Large intestine (tissue), 3 donors: Measurements from ENCODE around the gene GP9. TPM values are rescaled to one million over a fixed set of nuclear protein-coding genes. Genes with fewer than 3 reads are reported as not detected.

Experiments used
- DNase-seq, 2 donors: peaks; one replicate each; pipeline versions ENCODE4 v3.0.0 to v3.0.0-alpha.2; 2013
- H3K27ac ChIP-seq: one replicate; pipeline ENCODE4 v1.5.1; 2013; ENCODE audit warnings: low read length
- H3K27me3 ChIP-seq: 2 replicates; pipeline ENCODE4 v1.6.1; 2013; ENCODE audit warnings: low read length; ENCODE audit not compliant: control insufficient read depth, insufficient read depth
- H3K36me3 ChIP-seq: 2 replicates; pipeline ENCODE4 v1.6.1; 2013; ENCODE audit warnings: low read length; ENCODE audit not compliant: control insufficient read depth, insufficient read depth
- H3K4me1 ChIP-seq: one replicate; pipeline ENCODE4 v1.6.1; 2013; ENCODE audit warnings: low read length; ENCODE audit not compliant: control insufficient read depth, insufficient read depth
- H3K4me3 ChIP-seq: one replicate; pipeline ENCODE4 v1.5.1; 2013; ENCODE audit warnings: low read length
- H3K9me3 ChIP-seq: one replicate; pipeline ENCODE4 v1.6.1; 2013; ENCODE audit warnings: mild to moderate bottlenecking, low read depth, low read length, moderate library complexity; ENCODE audit not compliant: control insufficient read depth
- whole genome bisulfite sequencing: methylation state at CpG from one replicate; pipeline ENCODE4 v1.1.5; 2013; ENCODE audit warnings: low lambda C conversion rate; ENCODE audit not compliant: insufficient coverage; 5-methylcytosine and 5-hydroxymethylcytosine counted together
- polyA plus RNA-seq: library from polyadenylated mRNA; unstranded; fragments of 120-200 nt; gene quantifications from one replicate; pipeline ENCODE4 v1.2.1, GENCODE V29; 2013

Gene GP9
- polyA plus RNA-seq, 1 donor = 0.18 TPM

DNA sequence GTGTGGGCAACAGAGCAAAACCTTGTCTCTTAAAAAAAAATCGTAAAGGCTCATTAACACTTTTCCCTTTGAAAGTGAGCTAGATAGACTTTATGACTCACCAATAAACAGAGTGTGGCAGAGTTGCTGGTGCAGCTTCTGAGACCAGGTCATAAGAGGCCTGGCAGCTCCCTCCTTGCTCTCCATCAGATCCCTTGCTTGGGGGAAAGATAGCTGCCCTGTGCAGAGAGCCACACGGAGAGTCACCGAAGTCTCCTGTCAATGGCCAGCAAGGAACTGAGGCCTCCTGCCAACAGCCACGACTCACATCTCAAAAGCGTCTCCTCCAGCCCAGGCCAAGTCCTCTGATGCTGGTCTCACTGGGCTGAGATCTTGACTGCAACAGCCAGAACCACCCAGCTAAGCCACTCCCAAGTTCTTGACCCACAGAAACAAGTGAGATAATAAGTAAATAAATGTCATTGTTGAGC, 8.7 kb upstream of the GP9 start:
- DNase-seq = no peak
- no CpG with 5 or more reads among the region's 5 CpGs for WGBS
- Histone ChIP-seq H3K4me1 (peaks cover 10% of the 10 kb centered on the region), H3K36me3 (no peaks in the 10 kb centered on the region), H3K9me3 (peaks cover 3% of the 10 kb centered on the region), H3K27ac (no peak overlapping the region), H3K27me3 (peaks cover 10% of the 10 kb centered on the region), H3K4me3 (no peak overlapping the region)

DNA sequence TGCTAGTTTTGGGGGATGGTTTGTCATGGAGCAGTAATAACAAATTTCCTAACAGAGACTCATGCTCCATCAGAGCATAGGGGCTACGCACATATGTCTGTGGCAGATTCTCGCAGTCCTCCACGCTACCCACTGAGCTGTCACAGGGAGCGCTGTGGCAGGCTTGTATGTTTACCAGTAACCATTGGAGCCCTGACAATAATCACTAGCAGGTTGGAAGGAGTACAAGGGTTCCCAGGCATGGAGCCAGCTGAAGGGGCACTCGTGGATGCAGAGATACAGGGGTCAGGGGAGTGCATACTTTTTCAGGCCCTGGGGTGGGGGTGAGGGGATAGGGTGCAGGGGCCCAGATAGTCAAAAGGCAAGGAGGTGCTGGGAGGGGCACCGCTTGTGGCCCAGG, 7.9 kb upstream of the GP9 start:
- Histone ChIP-seq H3K36me3 (no peaks in the 10 kb centered on the region), H3K27me3 (peaks cover 3% of the 10 kb centered on the region), H3K4me3 (no peak overlapping the region), H3K9me3 (no peaks in the 10 kb centered on the region), H3K27ac (peak overlapping the region; percentile 4), H3K4me1 (peaks cover 10% of the 10 kb centered on the region)
- no CpG with 5 or more reads among the region's 6 CpGs for WGBS
- peak; percentile 29 to 36 for DNase-seq

DNA sequence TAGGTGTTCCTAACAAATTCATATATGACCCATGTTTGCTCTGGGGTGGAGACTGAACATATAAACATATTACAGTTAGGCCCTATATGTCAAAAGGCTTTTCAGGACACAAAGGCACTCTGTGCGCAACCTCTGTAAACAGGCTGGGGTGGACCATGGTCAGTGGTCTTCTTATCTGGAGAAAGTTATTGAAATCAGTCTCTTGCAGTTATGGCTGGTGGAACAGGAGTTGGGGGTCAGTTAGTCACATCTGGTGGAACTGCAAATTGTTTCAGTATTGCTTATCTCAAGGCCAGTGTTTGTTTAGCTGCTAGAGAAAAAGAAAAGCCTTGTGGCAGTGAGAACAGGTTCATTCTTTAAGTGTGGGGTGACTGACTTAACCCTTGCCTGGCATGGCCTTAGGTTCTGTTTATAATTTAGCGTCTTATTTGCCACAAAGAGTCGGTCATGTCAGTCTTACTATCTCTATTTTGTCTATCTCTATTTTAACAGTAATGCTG, 5.9 kb upstream of the GP9 start:
- no peaks in the 10 kb centered on the region for H3K9me3 ChIP-seq
- H3K27ac ChIP-seq = no peak overlapping the region
- H3K36me3 ChIP-seq = no peaks in the 10 kb centered on the region
- WGBS = no CpG with 5 or more reads among the region's 3 CpGs
- peaks cover 10% of the 10 kb centered on the region for H3K4me1 ChIP-seq
- H3K27me3 ChIP-seq = no peaks in the 10 kb centered on the region
- peak in 1 of 2 donors; percentile 61 for DNase-seq
- no peak overlapping the region for H3K4me3 ChIP-seq

DNA sequence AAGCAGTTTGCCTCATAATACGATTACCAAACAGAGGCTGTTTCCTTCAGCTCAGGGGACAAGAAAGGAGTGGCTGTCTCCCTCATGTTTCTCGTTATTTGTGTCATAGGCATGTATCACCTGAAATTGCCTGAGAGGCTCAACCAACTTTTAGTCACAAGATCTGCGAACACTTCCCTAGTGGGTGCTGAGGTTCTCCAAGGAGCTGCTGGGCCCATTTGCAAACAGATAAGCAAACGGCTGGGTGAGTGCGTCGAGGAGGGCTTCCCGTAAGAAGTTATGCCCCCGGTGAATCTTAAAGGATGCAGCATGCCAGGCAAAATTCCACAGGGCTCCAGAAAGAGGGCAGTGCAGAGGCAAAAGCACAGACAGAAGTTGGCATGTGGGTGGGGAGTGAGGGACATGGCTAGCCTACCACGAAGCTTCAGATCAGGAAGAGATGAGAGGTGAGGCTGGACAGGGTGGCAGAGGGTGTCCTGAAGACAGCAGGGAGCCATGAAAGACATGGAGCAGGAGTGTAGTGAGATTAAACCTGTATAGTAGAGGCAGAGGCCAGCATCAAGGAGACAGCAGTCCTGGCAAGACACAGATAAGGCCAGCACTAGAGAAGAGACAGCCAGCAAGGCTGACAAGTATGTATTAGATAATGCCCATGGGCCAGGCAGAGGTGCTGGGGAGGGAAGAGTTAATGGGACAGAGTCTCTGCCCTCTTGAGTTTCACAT, 4.0 kb upstream of the GP9 start:
- Histone ChIP-seq H3K27ac (no peak overlapping the region), H3K4me3 (no peak overlapping the region), H3K4me1 (peaks cover 10% of the 10 kb centered on the region), H3K27me3 (no peaks in the 10 kb centered on the region), H3K36me3 (no peaks in the 10 kb centered on the region), H3K9me3 (no peaks in the 10 kb centered on the region)
- WGBS = 29% methylated on average over 1 of the region's 9 CpGs
- no peak for DNase-seq

DNA sequence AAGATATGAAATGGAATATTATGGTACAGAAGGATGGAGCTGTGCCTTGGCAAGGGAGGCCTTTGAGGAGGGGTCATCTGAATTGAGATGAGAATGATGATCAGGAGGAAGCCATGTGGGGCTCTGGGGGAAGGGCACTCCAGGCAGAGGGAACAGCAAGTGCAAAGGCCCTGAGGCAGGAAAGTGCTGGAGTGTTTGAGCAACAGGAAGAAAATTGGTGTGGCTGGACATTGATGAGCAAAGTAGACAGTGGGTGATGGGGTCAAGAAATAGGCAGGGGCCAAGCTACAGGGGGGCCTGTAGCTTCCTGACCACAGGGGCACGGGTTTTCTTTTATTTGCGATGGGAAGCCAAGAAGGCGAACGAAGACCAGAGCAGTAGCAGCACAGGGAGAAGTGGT, 3.3 kb upstream of the GP9 start:
- Histone ChIP-seq H3K9me3 (no peaks in the 10 kb centered on the region), H3K4me3 (no peak overlapping the region), H3K36me3 (no peaks in the 10 kb centered on the region), H3K27ac (no peak overlapping the region), H3K27me3 (no peaks in the 10 kb centered on the region), H3K4me1 (peaks cover 10% of the 10 kb centered on the region)
- no peak for DNase-seq
- WGBS = no CpG with 5 or more reads among the region's 4 CpGs

DNA sequence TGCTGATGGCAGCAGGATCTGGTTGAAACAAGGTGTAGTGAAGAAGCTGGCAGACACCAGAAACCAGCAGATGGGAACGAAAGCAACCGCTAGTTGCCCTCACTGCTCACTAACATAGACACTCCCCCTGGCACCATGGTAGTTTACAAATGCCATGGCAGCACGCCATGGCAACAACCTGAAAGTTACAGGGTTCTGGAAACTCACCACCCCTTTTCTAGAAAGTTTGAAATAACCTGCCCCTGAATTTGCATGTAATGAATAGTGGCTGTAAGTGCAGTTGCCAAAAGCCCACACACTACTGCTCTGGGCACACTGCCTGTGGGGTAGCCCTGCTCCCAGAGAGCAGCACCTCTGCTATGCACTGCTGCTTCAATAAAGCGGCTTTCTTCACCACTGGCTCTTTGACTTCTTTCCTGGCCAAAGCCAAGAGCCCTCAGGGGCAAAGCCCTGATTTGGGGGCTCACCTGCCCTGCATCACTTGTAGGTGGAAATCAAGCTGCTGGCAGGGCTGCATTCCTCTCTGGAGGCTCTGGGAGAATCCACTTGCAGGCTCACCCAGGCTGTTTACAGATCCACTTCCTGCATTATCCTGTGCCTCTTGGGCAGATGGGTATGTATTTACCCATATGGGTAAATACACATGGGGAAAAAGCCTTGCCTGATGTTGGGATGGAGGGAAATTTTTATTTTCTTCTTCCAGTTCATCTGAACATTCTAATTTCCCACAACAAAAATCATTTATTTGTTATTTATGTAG, 2.0 kb upstream of the GP9 start:
- Histone ChIP-seq H3K9me3 (no peaks in the 10 kb centered on the region), H3K4me1 (peaks cover 2% of the 10 kb centered on the region), H3K36me3 (no peaks in the 10 kb centered on the region), H3K27ac (no peak overlapping the region), H3K4me3 (no peak overlapping the region), H3K27me3 (no peaks in the 10 kb centered on the region)
- no CpG with 5 or more reads among the region's 4 CpGs for WGBS
- DNase-seq = no peak

DNA sequence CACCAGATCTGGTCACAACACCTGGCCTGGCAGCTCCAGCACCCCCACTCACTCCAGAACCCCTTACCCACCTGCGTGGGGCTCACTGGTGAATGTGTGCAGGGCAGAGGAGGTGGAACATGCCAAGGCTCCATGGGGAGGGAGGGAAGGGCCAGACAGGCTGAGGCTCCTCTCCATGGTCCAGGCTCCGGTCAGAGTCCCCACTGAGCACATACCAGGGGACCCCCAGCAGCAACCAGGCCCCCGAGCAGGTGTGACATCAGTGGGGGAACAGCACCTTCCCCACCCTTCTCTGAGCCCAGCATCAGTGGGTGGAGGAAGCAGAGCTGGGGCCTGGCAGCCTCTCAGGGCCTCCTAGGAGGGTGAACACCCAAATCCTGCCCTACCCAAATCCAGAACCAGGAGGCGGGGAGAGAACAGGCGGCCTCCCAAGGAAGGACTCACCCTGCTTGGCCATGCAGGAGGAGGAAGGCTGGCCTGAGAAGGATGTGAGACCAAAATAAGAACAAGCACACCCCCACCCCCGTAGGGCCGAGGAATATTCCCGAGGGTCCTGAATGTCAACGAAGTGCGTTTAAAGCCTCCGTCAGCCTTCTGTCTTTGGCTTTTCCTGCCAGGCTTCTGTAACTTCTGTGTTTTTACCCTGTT, 1.1 kb upstream of the GP9 start:
- 97% methylated on average over 5 of the region's 11 CpGs for WGBS
- DNase-seq = no peak

DNA sequence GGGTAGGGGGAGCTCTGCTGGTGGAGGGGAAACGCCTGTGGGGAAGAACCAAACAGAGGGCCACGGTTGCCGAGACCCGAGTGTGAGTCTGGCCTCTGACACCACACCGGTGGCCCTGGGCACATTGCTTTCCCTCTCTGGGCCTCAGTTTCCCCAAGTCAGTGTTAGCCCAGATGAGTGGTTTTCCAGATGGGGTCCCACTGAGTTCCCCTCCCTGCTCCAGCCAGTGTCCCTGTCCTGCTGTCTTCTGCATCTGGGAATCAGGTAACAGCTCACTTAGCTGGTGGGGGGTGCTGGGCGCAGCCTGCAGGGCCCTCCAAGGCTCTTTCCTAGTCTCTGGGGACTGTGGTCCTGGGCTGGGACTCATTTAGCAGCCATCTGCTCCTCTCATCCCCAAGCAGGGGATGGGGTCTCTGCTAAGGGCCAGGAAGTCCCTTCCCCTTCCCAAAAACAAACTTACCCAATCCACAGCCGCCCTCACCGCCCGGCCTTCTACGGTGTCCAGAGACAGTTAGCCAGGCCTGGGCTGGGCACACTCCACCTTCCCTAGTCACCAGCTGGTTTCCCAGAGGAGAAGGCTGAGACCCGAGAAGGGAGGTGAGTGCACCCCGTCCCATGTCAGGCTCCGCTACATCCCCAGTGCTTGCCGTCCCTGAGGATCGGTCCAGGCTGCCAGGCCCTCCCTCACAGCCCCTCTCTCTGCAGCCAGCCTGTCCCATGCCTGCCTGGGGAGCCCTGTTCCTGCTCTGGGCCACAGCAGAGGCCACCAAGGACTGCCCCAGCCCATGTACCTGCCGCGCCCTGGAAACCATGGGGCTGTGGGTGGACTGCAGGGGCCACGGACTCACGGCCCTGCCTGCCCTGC, 676 bp downstream of the GP9 start:
- H3K36me3 ChIP-seq = no peaks in the 10 kb centered on the region
- no peak overlapping the region for H3K27ac ChIP-seq
- no peak overlapping the region for H3K4me3 ChIP-seq
- H3K4me1 ChIP-seq = no peaks in the 10 kb centered on the region
- no peaks in the 10 kb centered on the region for H3K9me3 ChIP-seq
- no peak for DNase-seq
- WGBS = no CpG with 5 or more reads among the region's 19 CpGs
- no peaks in the 10 kb centered on the region for H3K27me3 ChIP-seq

More for the DNA sequence above, 1.1 kb upstream of the GP9 start:
- H3K27me3 ChIP-seq = no peaks in the 10 kb centered on the region
- no peak overlapping the region for H3K27ac ChIP-seq
- H3K9me3 ChIP-seq = no peaks in the 10 kb centered on the region
- H3K4me3 ChIP-seq = no peak overlapping the region
- H3K4me1 ChIP-seq = no peaks in the 10 kb centered on the region
- H3K36me3 ChIP-seq = no peaks in the 10 kb centered on the region

DNA sequence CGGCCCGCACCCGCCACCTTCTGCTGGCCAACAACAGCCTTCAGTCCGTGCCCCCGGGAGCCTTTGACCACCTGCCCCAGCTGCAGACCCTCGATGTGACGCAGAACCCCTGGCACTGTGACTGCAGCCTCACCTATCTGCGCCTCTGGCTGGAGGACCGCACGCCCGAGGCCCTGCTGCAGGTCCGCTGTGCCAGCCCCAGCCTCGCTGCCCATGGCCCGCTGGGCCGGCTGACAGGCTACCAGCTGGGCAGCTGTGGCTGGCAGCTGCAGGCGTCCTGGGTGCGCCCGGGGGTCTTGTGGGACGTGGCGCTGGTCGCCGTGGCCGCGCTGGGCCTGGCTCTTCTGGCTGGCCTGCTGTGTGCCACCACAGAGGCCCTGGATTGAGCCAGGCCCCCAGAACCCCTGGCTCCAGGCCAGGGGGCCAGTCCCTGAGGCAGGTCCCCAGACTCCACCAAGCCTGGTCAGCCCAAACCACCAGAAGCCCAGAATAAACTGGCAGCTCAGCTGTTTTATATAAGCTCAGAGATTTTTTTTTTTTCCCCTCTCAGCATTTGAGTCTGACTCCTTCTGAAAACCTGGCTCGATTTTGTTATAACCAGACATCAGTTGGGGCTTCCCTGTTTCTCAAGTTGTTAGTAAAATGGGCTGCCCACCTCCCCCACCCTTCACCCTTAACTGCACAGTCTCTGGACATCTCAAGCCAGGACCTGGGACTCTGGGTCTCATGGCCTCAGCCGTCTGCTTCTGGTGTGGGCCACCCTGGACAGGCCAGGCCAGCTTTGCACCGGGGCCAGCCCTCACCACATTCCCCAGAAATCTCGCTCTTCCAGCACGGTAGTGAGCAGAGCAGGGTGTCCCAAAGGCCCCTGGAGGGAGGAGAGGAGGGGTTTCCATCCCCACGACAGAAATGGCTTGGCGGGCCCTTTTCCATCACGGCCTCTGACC, 1.6 kb downstream of the GP9 start:
- WGBS = no CpG with 5 or more reads among the region's 32 CpGs
- Histone ChIP-seq H3K27ac (no peak overlapping the region), H3K4me1 (no peaks in the 10 kb centered on the region), H3K4me3 (no peak overlapping the region), H3K9me3 (no peaks in the 10 kb centered on the region), H3K27me3 (no peaks in the 10 kb centered on the region), H3K36me3 (no peaks in the 10 kb centered on the region)
- DNase-seq = no peak
